ENCODE data around the gene CAMK1D. TPM values are rescaled to one million over a fixed set of nuclear protein-coding genes. Genes with fewer than 3 reads are reported as not detected.
A peak's percentile ranks its signal among the peaks of the same experiment; 100 is the strongest.

Gene CAMK1D
- total RNA-seq, 1 donor from 2014 or later = 7.4 TPM

- DNase-seq (ENCODE audit: low spot score) = no peak
- Mint-ChIP-seq H3K27ac (peak overlapping the region; percentile 90), H3K36me3 (ENCODE audit: low read depth) (peaks cover 4% of the 10 kb centered on the region), H3K4me3 (no peak overlapping the region), H3K27me3 (ENCODE audit: insufficient read depth) (no peaks in the 10 kb centered on the region), H3K9me3 (peaks cover 5% of the 10 kb centered on the region), H3K4me1 (ENCODE audit: low read depth) (peaks cover 49% of the 10 kb centered on the region)
- intact Hi-C loops (cut with micrococcal nuclease) = loop anchor here (1.0 to 5.0 kb wide), 4 partner anchors 11 to 288 kb away; no protein-coding TSS in a partner anchor
These were observed 350.6 kb downstream of the CAMK1D start for GRCh38 chr10:12699781-12700556.

- peak overlapping the region; percentile 56 for H3K27ac Mint-ChIP-seq
- H3K36me3 Mint-ChIP-seq (ENCODE audit: low read depth) = peaks cover 4% of the 10 kb centered on the region
- no peak overlapping the region for H3K4me3 Mint-ChIP-seq
- peaks cover 5% of the 10 kb centered on the region for H3K9me3 Mint-ChIP-seq
- intact Hi-C loops (cut with micrococcal nuclease) = loop anchor here (5.0 kb wide), 1 partner anchor 288 kb away; no protein-coding TSS in a partner anchor
- H3K27me3 Mint-ChIP-seq (ENCODE audit: insufficient read depth) = no peaks in the 10 kb centered on the region
- peaks cover 49% of the 10 kb centered on the region for H3K4me1 Mint-ChIP-seq (ENCODE audit: low read depth)
- no peak for DNase-seq (ENCODE audit: low spot score)
These were observed 351.2 kb downstream of the CAMK1D start for GRCh38 chr10:12700557-12700874.

GRCh38 chr10:12701696-12702095, 352.3 kb downstream of the CAMK1D start:
- Mint-ChIP-seq H3K27ac (peak overlapping the region; percentile 41), H3K27me3 (ENCODE audit: insufficient read depth) (no peaks in the 10 kb centered on the region), H3K4me1 (ENCODE audit: low read depth) (peaks cover 51% of the 10 kb centered on the region), H3K4me3 (no peak overlapping the region), H3K36me3 (ENCODE audit: low read depth) (peaks cover 4% of the 10 kb centered on the region), H3K9me3 (peaks cover 5% of the 10 kb centered on the region)
- no peak for DNase-seq (ENCODE audit: low spot score)
- intact Hi-C loops (cut with micrococcal nuclease) = loop anchor here (5.0 kb wide), 1 partner anchor 289 kb away; no protein-coding TSS in a partner anchor

DNA sequence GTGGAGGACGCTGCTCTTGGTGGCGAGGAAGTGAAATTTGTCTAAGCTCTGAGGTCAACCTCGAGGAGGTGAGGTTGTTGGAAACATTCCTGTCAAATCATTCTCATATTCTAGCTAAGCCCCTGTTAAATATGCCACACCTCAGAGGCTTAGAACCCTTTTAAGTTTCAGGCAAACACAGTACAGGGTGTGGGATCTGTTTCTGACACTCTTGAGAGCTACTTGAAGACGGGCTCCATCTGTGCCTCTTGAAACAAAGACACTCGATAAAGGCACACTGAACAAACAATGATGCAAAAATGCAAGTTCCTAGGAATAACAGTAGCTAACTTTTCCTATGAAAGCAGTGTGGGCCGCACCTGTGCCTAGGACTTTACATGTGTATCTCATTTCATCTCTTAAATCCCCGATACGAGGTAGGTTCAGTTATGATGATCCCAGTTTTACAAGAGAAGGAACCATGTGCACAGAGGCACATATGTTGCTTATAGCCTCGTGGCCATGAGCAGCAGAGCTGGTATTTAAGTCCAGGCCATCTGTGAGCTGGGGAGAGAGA, 352.9 kb downstream of the CAMK1D start:
- Mint-ChIP-seq H3K27ac (peak overlapping the region; percentile 41), H3K36me3 (ENCODE audit: low read depth) (peaks cover 4% of the 10 kb centered on the region), H3K27me3 (ENCODE audit: insufficient read depth) (no peaks in the 10 kb centered on the region), H3K9me3 (peaks cover 5% of the 10 kb centered on the region), H3K4me3 (no peak overlapping the region), H3K4me1 (ENCODE audit: low read depth) (peaks cover 57% of the 10 kb centered on the region)
- DNase-seq (ENCODE audit: low spot score) = no peak
- intact Hi-C loops (cut with micrococcal nuclease) = loop anchor here (5.0 kb wide), 1 partner anchor 290 kb away; no protein-coding TSS in a partner anchor

- H3K4me1 Mint-ChIP-seq (ENCODE audit: low read depth) = peaks cover 66% of the 10 kb centered on the region
These were observed 353.8 kb downstream of the CAMK1D start for GRCh38 chr10:12703126-12703525.

DNA sequence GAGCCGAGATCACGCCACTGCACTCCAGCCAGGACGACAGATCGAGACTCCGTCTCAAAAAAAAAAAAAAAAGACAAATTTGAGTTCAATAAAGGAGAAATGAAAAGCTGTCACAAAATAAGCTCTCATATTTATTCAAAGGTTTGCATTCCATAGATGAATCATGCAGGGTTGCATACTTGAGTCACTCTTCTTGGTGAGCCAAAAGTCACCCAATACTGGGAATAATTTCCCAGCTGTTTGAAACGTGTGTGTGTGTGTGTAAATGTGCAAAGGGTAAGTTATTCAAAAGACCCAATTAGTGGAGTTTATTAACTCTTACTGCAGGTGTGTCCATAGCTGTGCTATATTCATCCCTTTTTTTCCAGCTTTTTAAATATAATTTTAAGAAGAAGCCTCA, 354.5 kb downstream of the CAMK1D start:
- Mint-ChIP-seq H3K27me3 (ENCODE audit: insufficient read depth) (no peaks in the 10 kb centered on the region), H3K36me3 (ENCODE audit: low read depth) (peaks cover 4% of the 10 kb centered on the region), H3K4me3 (no peak overlapping the region), H3K27ac (peak overlapping the region; percentile 36), H3K9me3 (peaks cover 5% of the 10 kb centered on the region), H3K4me1 (ENCODE audit: low read depth) (peaks cover 72% of the 10 kb centered on the region)
- intact Hi-C loops (cut with micrococcal nuclease) = loop anchor here (5.0 kb wide), 1 partner anchor 292 kb away; no protein-coding TSS in a partner anchor
- no peak for DNase-seq (ENCODE audit: low spot score)

More at GRCh38 chr10:12703126-12703525, 353.8 kb downstream of the CAMK1D start:
- no peaks in the 10 kb centered on the region for H3K27me3 Mint-ChIP-seq (ENCODE audit: insufficient read depth)
- H3K36me3 Mint-ChIP-seq (ENCODE audit: low read depth) = peaks cover 4% of the 10 kb centered on the region
- peaks cover 5% of the 10 kb centered on the region for H3K9me3 Mint-ChIP-seq
- H3K27ac Mint-ChIP-seq = no peak overlapping the region
- intact Hi-C loops (cut with micrococcal nuclease) = loop anchor here (5.0 kb wide), 1 partner anchor 291 kb away; no protein-coding TSS in a partner anchor
- no peak overlapping the region for H3K4me3 Mint-ChIP-seq
- no peak for DNase-seq (ENCODE audit: low spot score)

DNA sequence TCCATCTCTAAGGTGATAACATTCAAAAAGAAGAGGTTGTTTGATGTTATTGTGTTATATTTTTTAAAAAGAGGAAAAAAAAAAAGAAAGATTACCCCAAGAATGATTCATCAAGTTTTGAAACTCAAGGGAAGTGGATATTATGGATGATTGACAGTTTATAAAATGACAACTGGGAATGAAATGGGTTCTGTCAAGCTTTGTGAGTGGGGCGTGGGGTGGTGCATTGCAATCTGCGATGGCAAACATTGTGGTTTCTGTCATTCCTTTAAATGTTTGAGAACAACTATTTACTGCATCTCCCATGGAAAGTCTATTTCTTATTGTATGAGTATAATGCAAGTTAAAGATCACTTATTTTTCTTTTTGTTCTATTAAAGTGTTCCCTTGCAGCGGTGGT, 355.1 kb downstream of the CAMK1D start:
- intact Hi-C loops (cut with micrococcal nuclease) = loop anchor here (5.0 kb wide), 1 partner anchor 292 kb away; no protein-coding TSS in a partner anchor
- H3K27ac Mint-ChIP-seq = no peak overlapping the region
- H3K27me3 Mint-ChIP-seq (ENCODE audit: insufficient read depth) = no peaks in the 10 kb centered on the region
- peaks cover 5% of the 10 kb centered on the region for H3K9me3 Mint-ChIP-seq
- peaks cover 4% of the 10 kb centered on the region for H3K36me3 Mint-ChIP-seq (ENCODE audit: low read depth)
- H3K4me1 Mint-ChIP-seq (ENCODE audit: low read depth) = peaks cover 72% of the 10 kb centered on the region
- H3K4me3 Mint-ChIP-seq = no peak overlapping the region
- no peak for DNase-seq (ENCODE audit: low spot score)

DNA sequence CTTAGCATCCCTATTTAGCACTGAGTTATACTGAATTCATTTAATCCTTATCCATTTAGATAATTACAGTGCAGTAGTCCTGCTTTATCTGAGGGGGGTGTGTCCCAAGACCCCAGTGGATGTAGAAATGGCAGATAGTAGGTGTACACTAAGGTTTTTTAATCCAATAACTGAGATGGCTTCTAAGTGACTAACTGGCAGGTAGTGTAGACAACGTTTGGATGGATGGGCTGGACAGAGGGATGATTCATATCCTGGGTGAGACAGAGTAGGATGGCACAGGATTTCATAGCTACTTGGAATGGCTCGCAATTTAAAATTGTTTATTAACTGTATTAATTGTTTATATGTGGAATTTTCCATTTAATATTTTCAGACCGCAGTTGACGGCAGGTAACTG, 356.6 kb downstream of the CAMK1D start:
- DNase-seq (ENCODE audit: low spot score) = no peak
- no peaks in the 10 kb centered on the region for H3K9me3 Mint-ChIP-seq
- H3K4me1 Mint-ChIP-seq (ENCODE audit: low read depth) = peaks cover 74% of the 10 kb centered on the region
- no peak overlapping the region for H3K4me3 Mint-ChIP-seq
- no peaks in the 10 kb centered on the region for H3K36me3 Mint-ChIP-seq (ENCODE audit: low read depth)
- H3K27me3 Mint-ChIP-seq (ENCODE audit: insufficient read depth) = no peaks in the 10 kb centered on the region
- intact Hi-C loops (cut with micrococcal nuclease) = no loop called here
- H3K27ac Mint-ChIP-seq = no peak overlapping the region

DNA sequence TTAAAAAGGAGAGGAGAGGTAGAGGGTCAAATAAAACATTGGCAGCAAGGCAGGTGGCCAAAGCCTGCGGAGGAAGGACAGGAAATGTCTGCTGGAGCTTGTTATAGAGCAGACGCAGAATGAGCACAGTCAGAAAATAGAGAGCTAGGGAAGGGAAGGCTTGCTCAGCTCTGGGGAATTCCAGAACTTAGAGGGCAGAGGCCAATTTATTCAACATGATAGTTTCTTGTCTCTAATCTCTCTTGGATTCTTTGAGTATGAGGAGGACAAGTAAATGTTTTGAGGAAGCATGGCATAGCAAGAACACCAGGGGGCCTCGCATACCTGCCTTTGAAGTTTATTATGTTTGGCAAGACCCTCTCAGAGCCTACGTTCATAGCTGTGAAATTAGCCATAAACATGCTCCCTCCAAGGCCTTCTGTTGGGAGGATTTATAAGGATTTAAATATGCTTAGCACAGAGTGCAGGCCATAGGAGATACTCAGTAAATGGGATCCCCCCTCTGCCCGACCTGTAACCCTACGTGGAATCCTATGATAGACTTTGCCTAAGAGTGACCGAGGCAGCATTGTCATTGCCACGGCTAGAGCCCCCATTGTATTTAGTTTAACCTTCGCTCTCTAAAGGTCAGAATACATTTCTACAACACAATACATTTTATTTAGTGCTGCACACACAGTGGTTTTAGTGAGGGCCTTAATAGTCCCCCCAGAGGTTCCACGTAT, 358.3 kb downstream of the CAMK1D start:
- H3K4me3 Mint-ChIP-seq = no peak overlapping the region
- peaks cover 77% of the 10 kb centered on the region for H3K4me1 Mint-ChIP-seq (ENCODE audit: low read depth)
- intact Hi-C loops (cut with micrococcal nuclease) = loop anchor here (1.0 kb wide), 1 partner anchor 195 kb away; no protein-coding TSS in a partner anchor
- no peaks in the 10 kb centered on the region for H3K9me3 Mint-ChIP-seq
- peak overlapping the region; percentile 67 for H3K27ac Mint-ChIP-seq
- no peak for DNase-seq (ENCODE audit: low spot score)
- H3K27me3 Mint-ChIP-seq (ENCODE audit: insufficient read depth) = no peaks in the 10 kb centered on the region
- no peaks in the 10 kb centered on the region for H3K36me3 Mint-ChIP-seq (ENCODE audit: low read depth)

GRCh38 chr10:12709000-12709401, 359.7 kb downstream of the CAMK1D start:
- Mint-ChIP-seq H3K9me3 (no peaks in the 10 kb centered on the region), H3K4me1 (ENCODE audit: low read depth) (peaks cover 73% of the 10 kb centered on the region), H3K27ac (peak overlapping the region; percentile 35), H3K27me3 (ENCODE audit: insufficient read depth) (no peaks in the 10 kb centered on the region), H3K36me3 (ENCODE audit: low read depth) (no peaks in the 10 kb centered on the region), H3K4me3 (no peak overlapping the region)
- intact Hi-C loops (cut with micrococcal nuclease) = no loop called here
- no peak for DNase-seq (ENCODE audit: low spot score)

GRCh38 chr10:12709521-12709963, 360.2 kb downstream of the CAMK1D start:
- DNase-seq (ENCODE audit: low spot score) = no peak
- intact Hi-C loops (cut with micrococcal nuclease) = no loop called here
- peaks cover 69% of the 10 kb centered on the region for H3K4me1 Mint-ChIP-seq (ENCODE audit: low read depth)
- H3K36me3 Mint-ChIP-seq (ENCODE audit: low read depth) = no peaks in the 10 kb centered on the region
- no peaks in the 10 kb centered on the region for H3K27me3 Mint-ChIP-seq (ENCODE audit: insufficient read depth)
- no peak overlapping the region for H3K4me3 Mint-ChIP-seq
- no peaks in the 10 kb centered on the region for H3K9me3 Mint-ChIP-seq
- peak overlapping the region; percentile 35 for H3K27ac Mint-ChIP-seq

GRCh38 chr10:12710157-12710556, 360.8 kb downstream of the CAMK1D start:
- peaks cover 65% of the 10 kb centered on the region for H3K4me1 Mint-ChIP-seq (ENCODE audit: low read depth)
- DNase-seq (ENCODE audit: low spot score) = no peak
- intact Hi-C loops (cut with micrococcal nuclease) = loop anchor here (2.0 to 10.0 kb wide), 9 partner anchors 53 to 645 kb away; partner anchors contain the start of gene DHTKD1
- H3K36me3 Mint-ChIP-seq (ENCODE audit: low read depth) = no peaks in the 10 kb centered on the region
- H3K27me3 Mint-ChIP-seq (ENCODE audit: insufficient read depth) = no peaks in the 10 kb centered on the region
- H3K4me3 Mint-ChIP-seq = no peak overlapping the region
- peak overlapping the region; percentile 76 for H3K27ac Mint-ChIP-seq
- no peaks in the 10 kb centered on the region for H3K9me3 Mint-ChIP-seq

Measured in activated T-helper 1 cell treated with anti-CD3 and anti-CD28 coated beads, Interleukin-12 subunit alpha, Interleukin-12 subunit beta, Interleukin-2, Interleukin-4 antibody, amounts not matched to agents 30 ng/mL and 10 ng/mL and 1 ng/mL, durations not matched to agents 14 hours and 24 hours and 36 hours (primary cell).